NCI-H2196 (cell line): ENCODE results near the gene SPHK1.
"Not testable (repeated sequence)": the region's sequence is repeated elsewhere in the genome, so short reads cannot be mapped to it uniquely, and the experiment has no call there.

ENCODE experiments used
- DNase-seq: peaks from one replicate; lab custom pipeline; 2025; ENCODE audit not compliant: unreplicated experiment; lab: John Stamatoyannopoulos, UW

The SPHK1 gene

GRCh38 chr17:76384222-76384986 lies at the start of gene SPHK1:
Gene SPHK1 (plus strand): TSS chr17:76384609. CDS start chr17:76385645, 1,036 bp downstream.
- DNase-seq: peak; percentile 93

GRCh38 chr17:76335716-76336381 lies 48.6 kb upstream of the SPHK1 start:
- DNase-seq: no peak

GRCh38 chr17:76336756-76337412 lies 47.5 kb upstream of the SPHK1 start:
- no peak for DNase-seq

GRCh38 chr17:76337413-76337777 lies 47.0 kb upstream of the SPHK1 start:
- DNase-seq: no peak

- DNase-seq: no peak
These were observed 43.1 kb upstream of the SPHK1 start for GRCh38 chr17:76341301-76341700.

- DNase-seq: no peak
These were observed 41.3 kb upstream of the SPHK1 start for GRCh38 chr17:76343106-76343505.

- no peak for DNase-seq
These were observed 38.9 kb upstream of the SPHK1 start for GRCh38 chr17:76345377-76345974.

- DNase-seq: not testable (repeated sequence)
These were observed 37.5 kb upstream of the SPHK1 start for GRCh38 chr17:76346936-76347335.

- no peak for DNase-seq
These were observed 33.9 kb upstream of the SPHK1 start for GRCh38 chr17:76350463-76350862.

- DNase-seq: no peak
These were observed 32.8 kb upstream of the SPHK1 start for GRCh38 chr17:76351526-76352071.

GRCh38 chr17:76353004-76353598 lies 31.3 kb upstream of the SPHK1 start:
- no peak for DNase-seq

- DNase-seq: peak; percentile 99
These were observed 30.7 kb upstream of the SPHK1 start, which contains the start of gene PRPSAP1 for GRCh38 chr17:76353599-76354316. Gene PRPSAP1 (minus strand): TSS chr17:76353916. CDS start chr17:76353703, 213 bp downstream.

- DNase-seq: no peak
These were observed 30.1 kb upstream of the SPHK1 start for GRCh38 chr17:76354317-76354729.

GRCh38 chr17:76354747-76355310 lies 29.6 kb upstream of the SPHK1 start:
- DNase-seq: no peak

GRCh38 chr17:76356803-76357456 lies 27.5 kb upstream of the SPHK1 start:
- no peak for DNase-seq

GRCh38 chr17:76357597-76358158 lies 26.7 kb upstream of the SPHK1 start:
- DNase-seq: no peak

- DNase-seq: no peak
These were observed 25.0 kb upstream of the SPHK1 start for GRCh38 chr17:76359375-76359774.

GRCh38 chr17:76359776-76360175 lies 24.6 kb upstream of the SPHK1 start:
- not testable (repeated sequence) for DNase-seq

- DNase-seq: no peak
These were observed 23.9 kb upstream of the SPHK1 start for GRCh38 chr17:76360461-76360860.
